A673 (cell line): ENCODE data around the gene PCSK6. TPM values are rescaled to one million over a fixed set of nuclear protein-coding genes. Genes with fewer than 3 reads are reported as not detected.

Experiments
- BruUV-seq: library from RNA; stranded (reverse); fragments of 400-500 nt; replicated peaks from 2 replicates; lab custom pipeline; 2021; lab: Mats Ljungman, UMichigan
- CTCF ChIA-PET: fragments of 300-600 bp; sonication (Branson Sonifier 250); formaldehyde crosslinking; loops from one replicate; lab custom pipeline; 2022; ENCODE audit warnings: antibody characterized with exemption; lab: Charles Lee
- POLR2A ChIA-PET: fragments of 300-600 bp; sonication (Branson Sonifier 250); formaldehyde crosslinking; loops from one replicate; lab custom pipeline; 2022; ENCODE audit warnings: antibody characterized with exemption; ENCODE audit not compliant: low non-redundant PET; lab: Charles Lee
- DNase-seq: peaks from one replicate; pipeline ENCODE4 v3.0.0-alpha.2; 2015; ENCODE audit warnings: low spot score
- H3K27ac ChIP-seq: fragments of 200-600 bp; sonication (generic); 2 replicates; pipeline ENCODE4 v1.5.1; 2016; ENCODE audit warnings: mixed run types, low read depth, mild to moderate bottlenecking, mixed read lengths, antibody characterized with exemption, low read length; ENCODE audit not compliant: poor library complexity, severe bottlenecking
- H3K27me3 ChIP-seq: fragments of 200-600 bp; sonication (generic); replicated peaks from 2 replicates; pipeline ENCODE4 v1.6.1; 2017; ENCODE audit warnings: mixed run types, low read depth, mild to moderate bottlenecking, mixed read lengths, antibody characterized with exemption, low read length; ENCODE audit not compliant: insufficient read depth, poor library complexity
- H3K36me3 ChIP-seq: fragments of 200-600 bp; sonication (generic); 2 replicates; pipeline ENCODE4 v1.6.1; 2016; ENCODE audit warnings: mixed run types, mild to moderate bottlenecking, mixed read lengths, antibody characterized with exemption, low read length; ENCODE audit not compliant: insufficient read depth, poor library complexity, severe bottlenecking
- H3K4me1 ChIP-seq: fragments of 200-600 bp; sonication (generic); 2 replicates; pipeline ENCODE4 v1.6.1; 2017; ENCODE audit warnings: mixed run types, mild to moderate bottlenecking, mixed read lengths, antibody characterized with exemption, low read length; ENCODE audit not compliant: insufficient read depth, poor library complexity, severe bottlenecking
- H3K4me3 ChIP-seq: fragments of 200-600 bp; sonication (generic); 2 replicates; pipeline ENCODE4 v1.5.1; 2016; ENCODE audit warnings: low read depth, mixed run types, mild to moderate bottlenecking, mixed read lengths, low read length; ENCODE audit not compliant: poor library complexity, severe bottlenecking
- H3K9me3 ChIP-seq: fragments of 200-600 bp; sonication (generic); 2 replicates; pipeline ENCODE4 v1.6.1; 2016; ENCODE audit warnings: mixed run types, low read depth, mild to moderate bottlenecking, mixed read lengths, antibody characterized with exemption, low read length; ENCODE audit not compliant: poor library complexity, severe bottlenecking
- CTCF ChIP-seq: fragments of 300-800, 200-600 bp; sonication (generic); conservative IDR thresholded peaks from 2 replicates; pipeline ENCODE4 v1.5.1; 2017; ENCODE audit warnings: low read depth, mild to moderate bottlenecking, antibody characterized with exemption, low read length, moderate library complexity, mixed read lengths
- EZH2 ChIP-seq: fragments of 200-600 bp; sonication (generic); IDR thresholded peaks from 2 replicates; pipeline ENCODE4 v1.6.1; 2017; ENCODE audit warnings: borderline replicate concordance, low read depth, mild to moderate bottlenecking, mixed read lengths, antibody characterized with exemption, low read length; ENCODE audit not compliant: poor library complexity, severe bottlenecking
- intact Hi-C: fragments of 100-400 bp; cut with micrococcal nuclease; formaldehyde crosslinking; loops from one replicate; pipeline ENCODE4 v1.10.0; 2022; ENCODE audit not compliant: unreplicated experiment
- total RNA-seq: library from RNA; stranded (reverse); gene quantifications from 2 replicates; pipeline ENCODE4 v1.2.3, GENCODE V29; 2021

PCSK6 gene
- total RNA-seq, 1 experiment from 2014 or later, result 2.6 TPM

DNA sequence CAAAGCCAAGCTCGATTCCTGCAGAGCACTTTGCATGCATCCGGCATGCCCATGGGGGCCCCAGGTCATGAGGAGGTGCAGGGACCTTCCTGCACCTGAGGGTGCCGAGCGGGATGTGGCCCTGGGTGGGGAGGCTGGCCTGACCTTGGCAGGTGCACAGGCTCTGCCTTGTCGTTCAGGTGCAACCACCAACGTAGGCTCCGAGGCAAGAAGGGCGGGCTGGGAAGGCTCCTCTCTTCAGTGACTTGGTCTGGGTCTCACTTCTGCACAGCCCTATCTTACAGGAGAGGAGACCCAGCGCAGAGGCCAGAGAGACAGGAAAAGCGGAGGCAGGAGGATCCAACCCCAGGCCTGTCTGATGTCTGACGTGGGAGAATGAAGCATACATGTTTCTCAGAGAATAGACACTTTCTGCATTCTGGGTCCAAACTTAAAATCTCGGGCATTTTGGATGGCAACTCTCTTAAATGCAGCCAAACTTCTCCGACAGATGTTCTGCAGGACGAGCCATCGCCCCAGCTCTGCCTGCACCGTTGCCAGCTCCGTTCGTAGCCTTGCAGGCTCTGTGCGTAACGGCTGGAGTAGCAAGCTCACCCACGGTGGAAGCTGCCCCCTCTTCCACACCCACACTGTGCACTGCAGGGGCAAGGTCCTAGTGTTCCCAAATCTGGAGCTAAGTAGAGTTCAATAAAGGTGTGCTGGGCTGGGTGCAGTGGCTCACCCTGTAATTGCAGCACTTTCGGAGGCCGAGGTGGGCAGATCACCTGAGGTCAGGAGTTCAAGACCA is 133.6 kb downstream of the PCSK6 start:
- no TSS peak for BruUV-seq
- Histone ChIP-seq H3K9me3 (no peaks in the 10 kb centered on the region), H3K4me3 (no peak overlapping the region), H3K36me3 (no peaks in the 10 kb centered on the region), H3K27ac (no peak overlapping the region), H3K27me3 (no peaks in the 10 kb centered on the region), H3K4me1 (no peaks in the 10 kb centered on the region)
- TF ChIP-seq CTCF (no peak), EZH2 (no peak)
- no peak for DNase-seq
- intact Hi-C loops, result no loop called here
- ChIA-PET CTCF (no interaction called here), POLR2A (no interaction called here)

GRCh38 chr15:101354891-101355623 is 134.4 kb downstream of the PCSK6 start:
- DNase-seq, result no peak
- no peak overlapping the region for H3K4me3 ChIP-seq
- no peak for TF ChIP-seq EZH2
- no peak for TF ChIP-seq CTCF
- no peaks in the 10 kb centered on the region for H3K9me3 ChIP-seq
- no TSS peak for BruUV-seq
- POLR2A ChIA-PET, result no interaction called here
- H3K4me1 ChIP-seq, result no peaks in the 10 kb centered on the region
- H3K27ac ChIP-seq, result no peak overlapping the region
- no peaks in the 10 kb centered on the region for H3K36me3 ChIP-seq
- intact Hi-C loops, result no loop called here
- CTCF ChIA-PET, result no interaction called here
- H3K27me3 ChIP-seq, result no peaks in the 10 kb centered on the region

- no peaks in the 10 kb centered on the region for H3K27me3 ChIP-seq
- no peaks in the 10 kb centered on the region for H3K36me3 ChIP-seq
- no peak for TF ChIP-seq CTCF
- no peak for TF ChIP-seq EZH2
- H3K27ac ChIP-seq, result no peak overlapping the region
- H3K9me3 ChIP-seq, result no peaks in the 10 kb centered on the region
- ChIA-PET POLR2A (no interaction called here), CTCF (no interaction called here)
- DNase-seq, result no peak
- intact Hi-C loops, result no loop called here
- no peaks in the 10 kb centered on the region for H3K4me1 ChIP-seq
- no TSS peak for BruUV-seq
- no peak overlapping the region for H3K4me3 ChIP-seq
Observed at GRCh38 chr15:101353240-101353639, 136.3 kb downstream of the PCSK6 start.
